ENCODE data around the gene DDX43. TPM values are rescaled to one million over a fixed set of nuclear protein-coding genes. Genes with fewer than 3 reads are reported as not detected.
A peak's percentile ranks its signal among the peaks of the same experiment; 100 is the strongest.
"Not testable (repeated sequence)": the region's sequence is repeated elsewhere in the genome, so short reads cannot be mapped to it uniquely, and the experiment has no call there.

The DDX43 gene
- 0.94 TPM for total RNA-seq

DNA sequence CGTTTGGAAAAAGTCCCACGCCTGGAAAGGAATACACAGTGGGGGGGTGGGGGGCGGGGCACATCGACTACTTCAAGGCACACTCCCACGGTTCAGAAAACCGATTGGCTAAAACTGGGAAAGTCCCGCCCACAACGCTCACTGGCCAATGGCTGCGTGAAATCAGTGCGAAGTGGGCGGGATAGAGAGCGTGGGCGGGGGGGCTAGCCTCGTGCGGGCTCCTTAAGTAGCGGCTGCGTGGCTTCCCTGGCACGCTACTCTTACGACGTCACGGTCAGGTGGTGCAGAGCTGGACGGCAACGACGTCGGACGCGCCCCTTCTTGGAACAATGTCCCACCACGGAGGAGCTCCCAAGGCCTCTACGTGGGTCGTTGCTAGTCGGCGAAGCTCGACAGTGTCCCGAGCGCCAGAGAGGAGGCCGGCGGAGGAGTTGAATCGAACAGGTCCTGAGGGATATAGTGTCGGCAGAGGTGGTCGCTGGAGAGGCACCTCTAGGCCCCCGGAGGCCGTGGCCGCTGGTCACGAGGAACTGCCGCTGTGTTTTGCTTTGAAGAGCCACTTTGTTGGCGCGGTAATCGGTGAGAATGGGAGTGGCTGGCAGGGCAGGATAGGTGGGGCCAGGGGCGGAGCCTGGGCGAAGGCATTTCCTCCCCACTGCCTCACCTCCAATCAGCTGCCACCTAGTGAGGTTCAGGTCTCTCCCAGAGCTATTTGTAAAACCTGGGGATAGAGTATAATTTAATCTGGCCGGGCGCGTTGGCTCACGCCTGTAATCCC, at the start of gene DDX43:
Gene DDX43 (plus strand): TSS at position 252 of the 778 bp plus-strand sequence. CDS start 78 bp downstream, at position 330.
- DNase-seq (ENCODE audit: low spot score) = peak; percentile 60

DNA sequence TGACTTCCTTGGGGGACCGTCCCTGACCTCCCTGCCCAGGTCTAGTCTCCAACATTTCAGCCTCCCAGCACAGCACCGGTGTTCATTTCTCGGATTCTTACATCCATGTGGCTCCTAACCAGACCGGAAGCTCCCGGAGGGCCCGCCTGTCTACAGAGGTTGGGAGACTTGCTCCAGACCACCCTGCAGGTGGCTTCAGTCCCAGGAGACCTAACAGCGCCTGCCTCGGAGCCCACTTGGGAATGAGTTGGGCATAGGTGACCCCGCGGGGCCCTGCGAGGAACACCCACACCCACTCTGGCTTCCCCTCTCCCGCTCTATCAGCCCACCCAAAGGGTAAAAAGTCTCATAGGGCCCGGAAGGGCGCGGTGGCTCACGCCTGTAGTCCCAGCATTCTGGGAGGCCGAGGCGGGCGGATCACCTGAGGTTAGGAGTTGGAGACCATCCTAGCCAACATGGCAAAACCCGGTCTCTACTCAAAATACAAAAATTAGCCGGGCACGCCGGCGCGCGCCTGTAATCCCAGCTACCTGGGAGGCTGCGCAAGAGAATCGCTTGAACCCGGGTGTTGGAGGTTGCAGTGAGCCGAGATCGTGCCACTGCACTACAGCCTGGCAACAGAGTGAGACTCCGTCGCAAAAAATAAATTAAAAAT, 46.0 kb upstream of the DDX43 start:
- no peak for DNase-seq (ENCODE audit: low spot score)

GRCh38 chr6:73349311-73349710, 45.3 kb upstream of the DDX43 start:
- DNase-seq (ENCODE audit: low spot score) = no peak

DNA sequence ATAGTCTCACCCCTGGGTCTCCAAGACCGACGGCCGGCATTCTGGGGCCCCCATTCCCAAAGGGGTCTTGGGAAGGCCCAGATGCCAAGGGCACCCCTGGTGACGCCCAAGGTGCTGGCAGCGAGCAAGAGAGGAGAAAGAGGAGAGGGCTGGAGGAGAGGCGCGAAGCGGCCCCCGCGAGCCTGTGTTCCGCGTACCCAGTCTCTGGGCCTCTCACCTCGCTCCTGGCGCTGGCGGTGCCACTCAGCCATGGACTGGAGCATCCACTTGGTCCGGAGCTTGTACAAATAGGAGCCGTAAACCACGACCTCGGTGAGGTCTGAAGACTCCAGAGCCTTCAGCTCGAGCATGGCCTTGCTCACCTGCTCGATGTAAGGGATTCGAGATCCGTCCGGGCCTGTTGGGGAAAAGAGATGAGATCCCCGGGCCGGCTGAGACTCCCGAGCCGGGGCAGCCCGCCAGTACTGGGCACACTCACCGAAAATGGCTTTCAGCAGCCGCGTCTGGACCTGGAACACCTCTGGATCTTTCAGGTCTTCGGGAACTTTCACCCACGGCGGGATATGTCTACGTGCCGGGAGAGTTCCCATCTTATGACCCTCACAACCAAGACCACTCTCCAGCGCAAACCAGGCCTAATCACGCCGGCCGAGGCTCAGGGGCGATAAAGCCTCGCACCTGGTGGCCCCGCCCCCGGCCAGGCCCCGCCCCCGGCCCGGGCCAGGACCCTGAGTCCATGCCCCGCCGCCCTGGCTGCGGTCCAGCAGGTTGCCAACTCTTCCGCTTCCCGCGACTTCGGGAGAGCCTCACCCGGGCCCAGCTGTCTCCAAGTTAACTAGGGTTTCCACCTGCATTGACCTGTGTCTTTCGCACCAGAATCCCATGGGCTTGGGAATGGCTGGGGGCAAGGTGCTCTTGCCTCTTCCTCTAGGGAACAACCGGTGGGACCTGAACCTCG, 40.7 kb upstream of the DDX43 start, which contains the start of gene DPPA5:
Gene DPPA5 (minus strand): TSS at position 641 of the 958 bp plus-strand sequence. CDS start 51 bp downstream, at position 590.
- DNase-seq (ENCODE audit: low spot score) = no peak

DNA sequence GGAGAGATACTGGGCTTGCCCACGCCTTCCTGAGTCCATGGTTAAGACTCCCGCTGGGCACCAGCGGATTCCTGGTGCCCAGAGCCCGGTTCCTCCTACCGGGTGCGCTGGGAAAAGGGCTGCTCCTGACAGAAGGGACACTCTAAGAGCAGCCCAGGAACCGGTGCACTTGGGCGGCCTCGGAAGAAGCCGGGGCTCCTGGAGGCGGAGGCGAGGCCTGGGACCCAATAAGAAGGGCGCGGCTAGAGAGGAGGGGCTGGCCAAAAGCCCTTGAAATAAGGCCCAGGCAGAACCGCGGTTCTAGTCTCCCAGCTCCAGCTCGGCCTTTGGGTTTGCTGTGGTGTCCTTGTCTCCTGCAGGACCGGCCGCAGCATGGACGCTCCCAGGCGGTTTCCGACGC, 32.3 kb upstream of the DDX43 start, which contains the start of gene KHDC3L:
Gene KHDC3L (plus strand): TSS at position 301 of the 400 bp plus-strand sequence. CDS start 72 bp downstream, at position 373.
- no peak for DNase-seq (ENCODE audit: low spot score)

- DNase-seq (ENCODE audit: low spot score) = no peak
These were observed 31.6 kb upstream of the DDX43 start for GRCh38 chr6:73362869-73363536.

DNA sequence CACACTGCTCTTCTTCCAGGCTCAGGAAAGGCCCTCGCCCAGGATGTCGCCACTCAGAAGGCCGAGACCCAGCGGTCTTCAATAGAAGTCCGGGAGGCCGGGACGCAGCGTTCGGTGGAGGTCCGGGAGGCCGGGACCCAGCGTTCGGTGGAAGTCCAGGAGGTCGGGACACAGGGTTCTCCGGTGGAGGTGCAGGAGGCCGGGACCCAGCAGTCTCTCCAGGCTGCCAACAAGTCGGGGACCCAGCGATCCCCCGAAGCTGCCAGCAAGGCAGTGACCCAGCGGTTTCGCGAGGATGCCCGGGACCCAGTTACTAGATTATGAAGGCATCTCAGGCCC, 31.1 kb upstream of the DDX43 start:
- no peak for DNase-seq (ENCODE audit: low spot score)

GRCh38 chr6:73364121-73364520, 30.5 kb upstream of the DDX43 start:
- DNase-seq (ENCODE audit: low spot score) = no peak

GRCh38 chr6:73364549-73364948, 30.1 kb upstream of the DDX43 start:
- DNase-seq (ENCODE audit: low spot score) = no peak

GRCh38 chr6:73367761-73368355, 26.8 kb upstream of the DDX43 start:
- DNase-seq (ENCODE audit: low spot score) = no peak

GRCh38 chr6:73368675-73369074, 26.0 kb upstream of the DDX43 start:
- DNase-seq (ENCODE audit: low spot score) = no peak

- no peak for DNase-seq (ENCODE audit: low spot score)
These were observed 25.5 kb upstream of the DDX43 start for GRCh38 chr6:73369157-73369556.

DNA sequence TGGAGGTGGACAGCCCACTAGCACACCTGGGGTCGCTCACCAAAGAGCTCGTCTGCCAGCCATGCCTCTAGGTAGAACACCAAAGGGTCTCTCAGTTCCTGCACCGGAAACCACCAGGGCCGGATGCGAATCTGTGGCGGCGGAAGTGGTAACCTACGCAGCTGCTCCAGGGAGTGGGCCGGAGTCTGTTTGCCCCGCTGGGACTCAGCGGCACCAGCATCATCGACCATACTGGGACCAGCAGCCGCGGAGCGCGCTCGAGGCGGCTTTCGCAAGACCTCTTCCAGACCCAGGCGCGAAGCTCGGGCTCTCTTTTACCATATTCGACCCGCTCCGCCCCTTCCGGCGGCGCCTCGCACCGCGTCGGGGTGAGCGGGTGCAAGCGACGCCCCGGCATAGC, 25.1 kb upstream of the DDX43 start, which contains the start of gene OOEP:
Gene OOEP (minus strand): TSS at position 335 of the 400 bp plus-strand sequence. CDS start 105 bp downstream, at position 230.
- DNase-seq (ENCODE audit: low spot score) = no peak

DNA sequence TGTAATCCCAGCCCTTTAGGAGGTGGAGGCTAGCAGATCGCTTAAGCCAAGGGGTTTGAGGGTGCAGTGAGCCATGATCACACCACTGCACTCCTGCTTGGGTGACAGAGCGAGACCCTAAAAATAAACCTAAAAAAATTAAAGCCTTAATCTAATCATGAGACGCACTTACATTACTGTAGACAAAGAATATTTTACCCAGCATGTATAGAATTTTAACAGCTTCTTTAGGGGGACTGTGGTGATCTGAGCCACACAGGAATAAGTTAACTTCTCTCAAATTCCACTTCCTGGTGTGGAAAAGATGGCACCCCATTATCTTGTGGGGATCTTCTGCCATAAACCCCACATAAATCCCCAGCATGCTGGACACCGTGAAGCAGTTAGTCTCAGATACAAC, 22.6 kb upstream of the DDX43 start:
- DNase-seq (ENCODE audit: low spot score) = no peak

GRCh38 chr6:73372516-73372915, 22.1 kb upstream of the DDX43 start:
- DNase-seq (ENCODE audit: low spot score) = no peak

DNA sequence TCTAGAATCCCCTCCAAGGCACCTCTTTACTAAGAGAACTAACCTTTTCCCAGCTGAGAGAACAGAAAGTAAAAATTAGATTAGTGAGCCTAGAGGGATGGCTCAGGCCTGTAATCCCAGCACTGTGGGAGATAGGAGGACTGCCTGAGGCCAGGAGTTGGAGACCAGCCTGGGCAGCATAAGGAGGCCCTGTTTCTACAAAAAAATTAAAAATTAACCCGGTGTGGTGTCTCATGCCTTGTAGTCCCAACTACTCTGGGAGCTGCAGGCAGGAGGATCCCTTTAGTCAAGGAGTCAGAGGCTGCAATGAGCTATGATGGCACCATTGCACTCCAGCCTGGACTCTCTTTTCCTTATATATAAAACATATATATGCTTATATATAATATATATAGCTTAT, 19.4 kb upstream of the DDX43 start:
- no peak for DNase-seq (ENCODE audit: low spot score)

GRCh38 chr6:73377225-73377624, 17.4 kb upstream of the DDX43 start:
- no peak for DNase-seq (ENCODE audit: low spot score)

DNA sequence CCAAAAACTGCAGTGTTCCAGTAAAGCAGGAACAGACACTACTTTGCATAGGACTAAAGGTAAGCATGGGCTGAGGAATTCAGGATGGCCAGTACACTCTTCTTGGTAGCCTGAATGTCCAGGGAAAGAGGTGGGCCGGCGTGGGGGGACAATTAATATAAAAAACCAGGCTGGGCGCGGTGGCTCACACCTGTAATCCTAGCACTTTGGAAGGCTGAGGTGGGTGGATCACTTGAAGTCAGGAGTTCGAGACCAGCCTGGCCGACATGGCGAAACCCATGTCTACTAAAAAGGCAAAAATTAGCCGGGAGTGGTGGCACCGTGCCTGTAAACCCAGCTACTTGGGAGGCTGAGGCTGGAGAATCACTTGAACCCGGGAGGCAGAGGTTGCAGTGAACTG, 13.1 kb upstream of the DDX43 start:
- DNase-seq (ENCODE audit: low spot score) = not testable (repeated sequence)

DNA sequence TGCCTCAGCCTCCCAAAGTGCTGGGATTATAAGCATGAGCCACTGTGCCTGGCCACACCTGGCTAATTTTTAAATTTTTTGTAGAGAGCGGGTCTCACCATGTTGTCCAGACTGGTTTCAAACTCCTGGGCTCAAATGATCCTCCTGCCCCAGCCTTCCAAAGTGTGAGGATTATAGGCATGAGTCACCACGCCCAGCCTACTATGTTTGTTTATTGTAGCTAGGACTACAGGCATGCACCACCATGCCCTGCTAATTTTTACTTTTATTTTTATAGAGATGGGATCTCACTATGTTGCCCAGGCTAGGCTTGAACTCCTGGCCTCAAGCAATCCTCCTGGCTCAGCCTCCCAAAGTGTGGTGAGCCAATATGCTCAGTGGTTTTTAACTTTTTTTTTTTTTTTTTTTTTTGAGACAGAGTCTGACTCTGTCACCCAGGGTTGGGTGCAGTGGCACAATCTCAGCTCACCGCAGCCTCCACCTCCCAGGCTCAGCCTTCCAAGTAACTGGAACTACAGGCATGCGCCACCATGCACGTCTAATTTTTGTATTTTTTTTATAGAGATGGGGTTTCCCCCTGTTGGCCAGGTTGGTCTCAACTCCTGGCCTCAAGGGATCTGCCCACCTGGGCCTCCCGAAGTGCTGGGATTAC, 12.0 kb upstream of the DDX43 start:
- no peak for DNase-seq (ENCODE audit: low spot score)

GRCh38 chr6:73388433-73388799, 6.2 kb upstream of the DDX43 start:
- DNase-seq (ENCODE audit: low spot score) = no peak
